GM12874 (cell line): Measurements from ENCODE around the gene ATP6V0C.

Experiments used
- TF ChIP-seq, protein P1 (sequence below): IDR thresholded peaks from 2 replicates; pipeline ENCODE4 v1.5.1; 2011; ENCODE audit warnings: low read depth, mild to moderate bottlenecking, control low read depth, low read length, moderate library complexity; ENCODE audit not compliant: insufficient read depth

The ATP6V0C gene

DNA sequence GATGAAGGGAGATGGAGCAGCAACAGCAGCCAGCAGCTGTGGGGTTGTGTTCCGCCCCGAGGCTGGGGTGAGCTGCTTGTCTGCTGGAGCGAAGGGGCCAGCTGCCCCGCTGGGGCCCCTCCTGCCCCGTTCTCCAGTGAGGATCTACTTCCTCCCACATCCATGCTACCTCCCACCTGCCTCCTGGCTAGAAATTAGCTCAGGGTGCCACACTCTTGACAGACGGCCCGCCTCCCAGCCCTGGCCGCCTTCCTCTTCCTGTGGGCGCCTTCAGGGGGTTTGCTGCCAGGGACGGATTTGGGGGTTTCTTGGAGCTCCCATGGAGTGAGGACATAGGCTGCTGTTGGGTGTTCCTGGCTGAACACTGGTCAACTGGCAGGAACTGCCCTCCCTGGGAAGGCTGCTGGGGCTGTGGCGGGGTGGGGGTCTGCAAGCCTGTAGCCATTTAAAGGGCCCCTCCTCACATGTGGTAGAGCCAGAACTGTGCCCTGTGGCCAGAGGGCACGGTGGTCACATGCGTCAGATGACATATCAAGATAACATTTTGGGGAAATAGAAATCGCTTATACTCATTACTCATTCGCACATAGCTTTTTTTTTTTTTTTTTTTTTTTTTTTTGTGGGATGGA is 25.7 kb upstream of the ATP6V0C start:
- TF ChIP-seq, protein P1, sequence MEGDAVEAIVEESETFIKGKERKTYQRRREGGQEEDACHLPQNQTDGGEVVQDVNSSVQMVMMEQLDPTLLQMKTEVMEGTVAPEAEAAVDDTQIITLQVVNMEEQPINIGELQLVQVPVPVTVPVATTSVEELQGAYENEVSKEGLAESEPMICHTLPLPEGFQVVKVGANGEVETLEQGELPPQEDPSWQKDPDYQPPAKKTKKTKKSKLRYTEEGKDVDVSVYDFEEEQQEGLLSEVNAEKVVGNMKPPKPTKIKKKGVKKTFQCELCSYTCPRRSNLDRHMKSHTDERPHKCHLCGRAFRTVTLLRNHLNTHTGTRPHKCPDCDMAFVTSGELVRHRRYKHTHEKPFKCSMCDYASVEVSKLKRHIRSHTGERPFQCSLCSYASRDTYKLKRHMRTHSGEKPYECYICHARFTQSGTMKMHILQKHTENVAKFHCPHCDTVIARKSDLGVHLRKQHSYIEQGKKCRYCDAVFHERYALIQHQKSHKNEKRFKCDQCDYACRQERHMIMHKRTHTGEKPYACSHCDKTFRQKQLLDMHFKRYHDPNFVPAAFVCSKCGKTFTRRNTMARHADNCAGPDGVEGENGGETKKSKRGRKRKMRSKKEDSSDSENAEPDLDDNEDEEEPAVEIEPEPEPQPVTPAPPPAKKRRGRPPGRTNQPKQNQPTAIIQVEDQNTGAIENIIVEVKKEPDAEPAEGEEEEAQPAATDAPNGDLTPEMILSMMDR: no peak

DNA sequence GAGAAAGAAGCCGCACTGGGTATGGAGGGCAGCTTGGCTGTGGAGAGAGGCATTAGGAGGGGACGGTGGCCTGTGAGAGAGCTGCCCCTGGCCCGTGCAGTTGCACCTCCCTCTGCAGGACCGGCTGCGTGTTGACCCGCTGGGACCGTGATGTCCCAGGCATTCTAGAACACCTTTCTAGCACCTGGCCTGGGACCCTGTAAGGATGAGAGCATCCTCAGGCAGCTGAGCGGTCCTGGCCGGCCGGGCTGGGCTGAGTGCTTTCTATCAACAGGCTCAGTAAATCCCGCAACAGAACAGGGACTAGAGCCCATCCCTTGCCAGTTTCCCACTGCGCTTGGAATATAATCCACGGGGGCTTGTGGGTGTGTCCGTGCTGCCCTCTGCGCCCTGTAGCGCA is 24.2 kb upstream of the ATP6V0C start:
- TF ChIP-seq, protein P1: no peak

DNA sequence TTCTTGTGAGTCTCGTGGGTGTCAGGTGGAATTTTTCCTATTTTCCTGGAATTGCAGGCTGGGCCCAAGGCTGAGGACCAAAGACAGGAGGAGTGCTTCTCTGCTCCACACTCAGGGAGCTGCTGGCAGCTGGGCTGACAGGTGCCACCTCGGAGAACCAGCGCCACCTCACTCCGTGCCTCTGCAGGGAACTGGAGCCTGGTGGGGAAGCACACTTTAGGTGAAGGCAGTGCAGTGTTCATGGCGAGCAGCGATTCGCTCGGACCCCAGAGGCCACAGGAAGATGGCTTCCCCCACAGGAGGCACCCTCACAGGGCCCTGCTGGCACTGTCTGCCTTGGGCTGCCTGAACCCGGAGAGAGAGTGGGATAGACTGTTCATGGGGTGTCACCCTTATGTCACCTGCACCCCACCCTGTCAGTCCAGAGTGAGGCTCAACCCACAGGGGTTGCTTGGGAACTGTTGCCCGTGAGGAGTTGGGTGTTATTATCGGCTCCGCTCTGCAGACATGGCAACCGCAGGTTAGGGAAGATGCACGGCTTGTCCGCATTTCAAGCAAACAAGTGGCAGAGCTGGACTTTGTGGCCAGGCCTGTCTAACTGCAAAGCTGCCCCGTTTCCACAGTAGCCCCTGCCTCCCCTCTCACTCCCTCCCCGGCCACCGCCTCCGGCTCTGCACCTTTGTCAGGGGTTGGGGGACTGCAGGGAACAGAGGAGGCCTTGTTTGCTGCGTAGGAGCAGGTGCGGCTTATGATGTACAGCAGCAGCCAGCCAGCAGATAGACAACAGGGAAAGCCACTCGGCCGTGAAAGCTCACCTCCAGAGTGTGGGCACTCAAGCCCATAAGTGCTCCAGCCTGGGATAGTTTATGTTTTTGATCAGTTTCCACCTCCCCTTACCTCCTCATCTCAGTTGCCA is 23.3 kb upstream of the ATP6V0C start:
- TF ChIP-seq, protein P1: no peak

DNA sequence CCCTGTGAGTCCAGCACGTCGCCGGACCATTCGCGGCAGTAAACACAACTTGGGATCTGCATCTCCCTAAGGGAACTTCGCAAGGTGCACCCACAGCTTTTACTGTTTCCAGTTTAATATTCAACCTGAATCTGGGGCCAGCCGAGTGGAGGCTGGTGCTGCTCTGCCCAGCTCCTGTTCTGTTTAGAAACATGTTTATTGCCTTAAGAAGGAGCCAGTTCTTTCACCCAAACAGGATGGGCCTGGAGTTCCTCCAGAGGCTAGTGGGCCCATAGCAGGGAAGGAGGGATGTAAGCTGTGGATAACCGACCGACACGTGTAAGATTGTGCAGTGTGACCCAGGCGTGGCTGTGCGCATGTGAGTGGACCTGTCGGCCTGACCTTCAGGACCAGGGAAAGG is 21.5 kb upstream of the ATP6V0C start:
- TF ChIP-seq, protein P1: no peak

DNA sequence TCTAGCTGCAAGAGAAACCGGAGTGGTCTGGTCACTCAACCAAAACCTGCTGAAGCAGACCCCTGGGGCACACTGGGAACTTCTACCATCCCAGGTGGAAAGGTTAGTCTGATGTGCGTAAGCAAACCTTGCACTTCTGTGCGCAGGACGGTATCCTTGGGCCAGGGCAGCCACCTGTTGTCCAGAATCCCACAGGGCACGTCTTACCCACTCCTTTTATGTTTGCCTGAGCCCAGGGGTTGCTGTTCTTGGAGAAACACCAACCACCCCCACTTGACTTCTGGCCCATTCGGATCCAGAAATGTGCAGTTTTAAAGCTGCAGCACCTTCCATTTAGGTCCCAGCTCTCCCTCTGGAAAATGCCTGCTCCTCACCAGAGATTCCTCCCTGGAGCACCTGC is 20.1 kb upstream of the ATP6V0C start:
- TF ChIP-seq, protein P1: no peak

DNA sequence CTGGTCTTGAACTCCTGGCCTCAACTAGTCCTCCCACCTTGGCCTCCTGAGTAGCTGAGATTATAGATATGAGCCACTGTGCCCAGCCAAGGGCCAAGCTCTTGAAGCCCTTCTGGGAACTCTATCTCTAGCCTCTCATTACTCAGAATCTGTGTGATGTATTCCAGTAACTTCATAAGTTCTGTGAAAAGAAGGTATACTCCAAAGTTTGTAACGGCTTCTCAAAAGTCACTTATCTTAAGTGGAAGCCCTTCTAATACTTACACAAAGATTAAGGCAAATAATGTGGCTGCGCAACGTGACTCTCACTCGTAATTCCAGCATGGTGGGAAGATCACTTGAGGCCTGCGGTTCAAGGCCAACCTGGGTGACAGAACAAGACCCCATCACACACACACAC is 19.1 kb upstream of the ATP6V0C start:
- TF ChIP-seq, protein P1: no peak

DNA sequence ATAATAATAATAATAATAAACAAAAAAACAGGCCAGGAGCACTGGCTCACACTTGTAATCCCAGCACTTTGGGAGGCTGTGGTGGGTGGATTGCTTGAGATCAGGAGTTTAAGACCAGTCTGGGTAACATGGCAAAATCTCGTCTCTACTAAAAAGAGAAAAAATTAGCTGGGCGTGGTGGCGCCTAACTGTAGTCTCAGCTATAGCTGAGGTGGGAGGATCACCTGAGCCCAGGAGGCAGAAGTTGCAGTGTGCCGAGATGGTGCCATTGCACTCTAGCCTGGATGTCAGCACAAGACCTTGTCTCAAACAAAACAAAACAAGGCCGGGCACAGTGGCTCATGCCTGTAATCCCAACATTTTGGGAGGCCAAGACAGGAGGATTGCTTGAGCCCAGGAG is 18.7 kb upstream of the ATP6V0C start:
- TF ChIP-seq, protein P1: no peak
